HG02642 (cell line): ENCODE results near the gene AHR.
"Not testable (repeated sequence)": the region's sequence is repeated elsewhere in the genome, so short reads cannot be mapped to it uniquely, and the experiment has no call there.

Source experiments
- ATAC-seq: cut with Tn5 transposase; IDR thresholded peaks from one replicate; pipeline ENCODE4 v1.9.1; 2021; ENCODE audit warnings: mild to moderate bottlenecking; ENCODE audit not compliant: unreplicated experiment, poor library complexity

The AHR gene

DNA sequence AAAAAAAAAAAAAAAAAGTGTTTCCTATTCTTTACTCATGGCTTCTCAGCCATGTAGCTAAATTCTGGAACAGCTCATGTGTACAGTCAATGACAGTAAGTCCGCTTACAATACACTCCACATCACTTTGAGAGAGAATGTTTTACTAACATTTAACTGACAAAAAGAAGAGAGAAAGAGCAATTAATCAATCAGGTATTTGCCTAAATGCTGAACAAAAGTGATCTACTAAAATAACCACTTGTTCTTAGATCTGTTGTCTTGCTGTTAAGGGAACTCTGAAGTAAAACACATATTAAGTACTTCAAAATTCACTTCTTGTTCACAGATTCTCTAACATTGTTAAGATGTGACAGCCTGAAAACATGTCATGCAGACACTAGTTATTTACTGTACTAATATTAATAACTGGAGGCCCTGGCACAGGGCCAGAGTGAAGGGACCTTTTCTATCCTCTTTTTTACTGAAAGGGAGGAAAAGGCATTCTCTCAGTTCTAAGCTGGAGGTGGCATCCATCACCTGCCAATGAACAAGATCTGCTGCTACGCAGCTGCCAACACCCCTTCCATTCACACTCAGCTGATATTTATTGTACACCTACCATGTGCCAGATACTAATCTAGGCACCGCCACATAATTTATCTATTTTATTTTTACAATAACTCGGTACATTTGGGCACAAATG is 72.6 kb downstream of the AHR start:
- ATAC-seq: no peak

GRCh38 chr7:17371671-17372524 is 73.4 kb downstream of the AHR start:
- ATAC-seq: no peak

- ATAC-seq: no peak
These were observed 75.7 kb downstream of the AHR start for GRCh38 chr7:17374157-17374556.

DNA sequence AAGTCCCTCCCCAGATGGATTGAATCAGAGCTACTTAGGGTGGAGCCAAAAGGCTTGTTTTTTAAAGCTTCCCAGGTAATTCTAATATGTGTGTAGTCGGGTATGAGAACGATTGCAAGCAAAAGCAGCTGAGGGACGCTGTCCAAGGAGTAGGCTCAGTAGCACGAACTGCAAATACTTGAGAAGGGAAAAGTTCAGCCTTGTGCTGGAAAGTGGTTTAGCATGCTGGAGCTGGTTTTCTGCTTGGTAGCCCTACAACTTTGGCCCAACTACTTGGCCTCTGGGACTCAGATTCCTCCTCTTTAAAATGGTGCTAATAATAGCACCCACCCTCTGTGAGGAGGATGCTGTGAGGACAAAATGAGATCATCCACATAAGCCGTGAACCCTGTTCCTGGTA is 76.2 kb downstream of the AHR start:
- ATAC-seq: no peak

DNA sequence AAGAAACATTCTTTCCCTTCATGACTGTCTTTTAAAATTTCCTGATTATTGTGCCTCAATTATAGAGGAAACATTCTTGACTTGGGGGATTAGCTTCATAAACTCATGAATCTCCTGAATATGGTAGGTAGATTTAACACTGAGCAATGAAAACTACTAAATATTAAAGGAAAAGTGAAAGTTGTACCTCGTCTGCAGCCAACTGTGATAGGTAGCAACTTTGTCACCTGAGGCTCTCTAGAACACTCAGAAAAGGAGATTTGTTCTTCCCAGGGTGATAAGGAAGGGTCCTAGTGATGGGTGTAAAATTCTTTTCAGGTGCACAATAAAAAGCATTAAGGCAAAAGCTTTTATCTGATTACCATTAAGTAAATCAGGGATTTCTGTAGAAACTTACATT is 78.1 kb downstream of the AHR start:
- ATAC-seq: no peak

DNA sequence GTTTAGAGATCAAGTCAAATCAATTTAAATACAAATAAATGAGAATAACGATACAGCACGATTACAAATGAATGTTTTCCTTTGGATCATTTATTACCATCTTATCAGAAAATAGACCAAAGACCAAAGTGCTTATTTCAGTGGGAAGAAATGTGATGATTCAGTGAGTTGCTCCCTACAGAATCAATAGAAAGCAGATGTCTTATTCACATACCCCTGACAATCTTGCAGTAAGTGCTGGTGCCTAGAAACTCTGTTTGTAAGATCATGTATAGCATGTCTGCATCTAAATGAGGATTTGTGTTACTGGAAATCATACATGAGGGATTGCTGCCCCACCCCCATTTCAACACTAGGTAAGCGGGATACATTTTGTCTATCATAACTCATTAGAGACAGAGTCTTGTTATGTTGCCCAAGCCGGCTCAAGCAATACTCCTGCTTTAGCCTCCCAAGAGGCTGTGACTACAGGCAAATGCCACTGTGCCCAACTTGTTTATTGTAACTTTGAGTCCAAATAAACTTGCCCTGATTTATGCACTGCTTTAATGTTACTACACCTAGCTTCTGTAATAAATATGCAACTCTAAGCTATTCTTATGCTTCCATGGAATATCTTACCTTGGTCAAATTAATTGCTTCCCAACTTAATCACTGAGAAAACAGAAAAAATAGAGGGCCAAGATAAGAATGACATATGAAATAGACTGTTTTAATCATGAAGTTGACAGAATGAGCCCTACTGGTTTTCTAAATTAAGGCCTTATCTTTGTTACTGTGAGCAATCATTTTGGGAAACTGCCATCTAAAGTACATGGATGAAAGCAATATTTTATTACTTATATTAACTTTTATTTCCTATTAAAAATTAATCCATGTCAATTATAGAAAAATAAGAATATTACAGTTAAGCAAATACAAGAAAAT is 82.5 kb downstream of the AHR start:
- no peak for ATAC-seq

GRCh38 chr7:17382408-17383354 is 84.2 kb downstream of the AHR start:
- ATAC-seq: peak; percentile 51

DNA sequence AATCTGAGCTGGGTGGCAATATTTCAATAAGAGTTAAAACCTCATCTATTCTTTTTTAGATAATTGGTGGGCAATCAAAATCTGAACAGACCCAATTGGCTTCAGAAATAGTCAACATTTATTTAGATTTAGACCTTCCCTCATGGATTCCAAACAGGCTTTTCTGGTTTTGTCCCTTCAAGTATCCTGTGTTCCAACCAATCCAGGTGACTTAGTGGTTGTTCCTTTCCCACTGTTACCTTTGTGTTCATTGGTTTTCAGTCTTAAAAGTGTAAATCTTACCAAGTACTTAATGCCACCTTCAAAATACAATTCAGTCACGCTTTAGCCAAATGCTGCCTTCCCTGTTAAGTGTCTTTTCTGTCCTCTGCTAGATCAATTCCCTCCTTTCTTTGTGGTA is 85.9 kb downstream of the AHR start:
- no peak for ATAC-seq

- no peak for ATAC-seq
These were observed 87.2 kb downstream of the AHR start for GRCh38 chr7:17385612-17386011.

GRCh38 chr7:17390392-17390791 is 91.9 kb downstream of the AHR start:
- no peak for ATAC-seq

DNA sequence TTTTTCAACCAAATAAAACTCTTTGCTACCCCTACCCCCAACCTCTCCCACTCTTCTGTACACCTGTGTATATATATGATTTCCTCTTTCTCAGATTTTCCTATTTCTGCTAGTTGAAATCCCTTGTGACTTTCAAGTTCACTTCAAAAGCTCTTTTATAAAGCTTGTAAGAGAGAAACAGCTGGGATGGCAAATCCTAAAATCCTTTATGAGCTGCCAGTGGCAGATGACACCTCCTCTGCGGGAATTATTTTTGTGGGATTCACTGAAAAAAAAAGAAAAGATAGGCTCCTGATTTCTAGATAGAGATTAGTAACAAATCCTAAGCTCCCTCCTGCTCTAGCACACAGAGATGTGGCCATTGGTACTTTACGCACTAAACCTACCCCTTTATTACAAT is 92.9 kb downstream of the AHR start:
- no peak for ATAC-seq

- ATAC-seq: no peak
These were observed 94.4 kb downstream of the AHR start for GRCh38 chr7:17392846-17393245.

DNA sequence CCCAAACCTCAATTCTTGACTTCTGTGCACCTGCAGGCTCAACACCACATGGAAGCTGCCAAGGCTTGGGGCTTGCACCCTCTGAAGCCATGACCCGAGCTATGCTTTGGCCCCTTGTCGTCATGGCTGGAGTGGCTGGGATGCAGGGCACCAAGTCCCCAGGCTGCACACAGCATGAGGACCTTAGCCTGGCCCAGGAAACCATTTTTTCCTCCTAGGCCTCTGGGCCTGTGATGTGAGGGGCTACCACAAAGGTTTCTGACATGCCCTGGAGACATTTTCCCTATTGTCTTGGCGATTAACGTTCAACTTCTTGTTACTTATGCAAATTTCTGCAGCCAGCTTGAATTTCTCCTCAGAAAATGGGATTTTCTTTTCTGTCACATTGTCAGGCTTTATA is 96.1 kb downstream of the AHR start:
- not testable (repeated sequence) for ATAC-seq
